ENCODE measurements around the gene ZNF423. TPM values are rescaled to one million over a fixed set of nuclear protein-coding genes. Genes with fewer than 3 reads are reported as not detected.

The ZNF423 gene
- polyA plus RNA-seq, 1 of the 3 experiments (the other 2 are of a cell fraction): 1.2 TPM

- TF ChIP-seq RFX5 (IDR thresholded peaks at IDR 0.05; ENCODE audit: low read length) (no peak), USF1 (IDR thresholded peaks at IDR 0.05; ENCODE audit: borderline replicate concordance, low read depth) (no peak), CTCF (IDR thresholded peaks at IDR 0.05) (no peak), CHD2 (IDR thresholded peaks at IDR 0.05; ENCODE audit: low read length, partially characterized antibody) (peak; percentile 62), FOSL2 (IDR thresholded peaks at IDR 0.05; ENCODE audit: borderline replicate concordance, low read depth) (no peak), YY1 (IDR thresholded peaks at IDR 0.05; ENCODE audit: low read depth) (no peak), RXRA (IDR thresholded peaks at IDR 0.05; ENCODE audit: borderline replicate concordance, low read depth) (no peak), PBX3 (IDR thresholded peaks at IDR 0.05) (no peak), RCOR1 (IDR thresholded peaks at IDR 0.05; ENCODE audit: low read length) (peak; percentile 91), FOXM1 (IDR thresholded peaks at IDR 0.05; ENCODE audit: low read depth) (no peak), MXI1 (IDR thresholded peaks at IDR 0.05; ENCODE audit: low read depth, low read length) (peak; percentile 78)
These were observed 157.5 kb downstream of the ZNF423 start (continued) for GRCh38 chr16:49698453-49698815.

GRCh38 chr16:49697631-49698452, 158.1 kb downstream of the ZNF423 start:
- H4K20me1 ChIP-seq (ENCODE audit: insufficient read depth): no peaks in the 10 kb centered on the region
- no peak overlapping the region for H3K4me3 ChIP-seq (ENCODE audit: low read depth in 2 of 2, low read length in 1 of 2)
- H3K36me3 ChIP-seq (replicated peaks in 1 of 2; ENCODE audit: control insufficient read depth in 1 of 2, insufficient read depth in 2 of 2, low read length in 1 of 2): no peaks in the 10 kb centered on the region
- H3K9me2 ChIP-seq: no peaks in the 10 kb centered on the region
- no peak overlapping the region for H3K9ac ChIP-seq
- ChIA-PET POLR2A (interaction anchor here (0.9 to 1.6 kb wide), 3 partner anchors 34 to 160 kb away, joined by 3 to 10 read pairs (median 4); no protein-coding TSS in a partner anchor), CTCF (interaction anchor here (0.9 to 2.3 kb wide), 6 partner anchors 34 to 224 kb away, joined by 3 to 7 read pairs (median 6); no protein-coding TSS in a partner anchor)
- peak overlapping the region in 1 of 2 experiments; percentile 97; a peak in 2 of 4 replicates for H3K27ac ChIP-seq (ENCODE audit: low read depth in 2 of 2, low read length in 1 of 2)
- H3K27me3 ChIP-seq (ENCODE audit: insufficient read depth): no peaks in the 10 kb centered on the region
- no peak overlapping the region for H2AFZ ChIP-seq (ENCODE audit: low read depth)
- H3K4me1 ChIP-seq (ENCODE audit: control insufficient read depth in 1 of 2, insufficient read depth in 2 of 2, low read depth in 1 of 2, low read length in 1 of 2): peaks cover 10 to 69% of the 10 kb centered on the region in 2 experiments; a peak in 3 of 4 replicates
- no peaks in the 10 kb centered on the region for H3K79me2 ChIP-seq (ENCODE audit: insufficient read depth)
- H3K9me3 ChIP-seq: no peaks in the 10 kb centered on the region
- DNase-seq: no peak
- WGBS (ENCODE audit: low lambda C conversion rate): 70% methylated on average over 20 of the region's 28 CpGs
- no peaks in the 10 kb centered on the region for H3F3A ChIP-seq (replicated peaks; ENCODE audit: insufficient read depth)
- H3K4me2 ChIP-seq: no peak overlapping the region
- no peak for TF ChIP-seq NFIC (IDR thresholded peaks at IDR 0.05; ENCODE audit: borderline replicate concordance)
- no peak for TF ChIP-seq USF2 (IDR thresholded peaks at IDR 0.05; ENCODE audit: borderline replicate concordance, low read depth, low read length)
- TF ChIP-seq REST (IDR thresholded peaks at IDR 0.05; ENCODE audit: low read depth, low read length): no peak
- TF ChIP-seq MEF2A (IDR thresholded peaks at IDR 0.05; ENCODE audit: borderline replicate concordance, low read depth): no peak
- no peak for TF ChIP-seq RCOR1 (IDR thresholded peaks at IDR 0.05; ENCODE audit: low read length)
- no peak for TF ChIP-seq TAF1 (IDR thresholded peaks at IDR 0.05; ENCODE audit: borderline replicate concordance, low read depth, low read length)
- no peak for TF ChIP-seq RXRA (IDR thresholded peaks at IDR 0.05; ENCODE audit: borderline replicate concordance, low read depth)
- no peak for TF ChIP-seq PBX3 (IDR thresholded peaks at IDR 0.05)
- no peak for TF ChIP-seq FOSL2 (IDR thresholded peaks at IDR 0.05; ENCODE audit: borderline replicate concordance, low read depth)
- TF ChIP-seq YY1 (IDR thresholded peaks at IDR 0.05; ENCODE audit: low read depth): no peak
- no peak for TF ChIP-seq POLR2AphosphoS5 (IDR thresholded peaks at IDR 0.05; ENCODE audit: low read depth, low read length)
- TF ChIP-seq CHD2 (IDR thresholded peaks at IDR 0.05; ENCODE audit: low read length, partially characterized antibody): no peak
- no peak for TF ChIP-seq ELF1 (IDR thresholded peaks at IDR 0.05)
- TF ChIP-seq JUND (IDR thresholded peaks at IDR 0.05): no peak
